CD4-positive, alpha-beta T cell (primary cell): ENCODE results near the gene ARHGAP6. TPM values are rescaled to one million over a fixed set of nuclear protein-coding genes. Genes with fewer than 3 reads are reported as not detected.

Source experiments
- ATAC-seq: fragments of 200-7000 bp; cut with Tn5 transposase; one replicate; pipeline ENCODE4 v1.10.0; 2022; ENCODE audit warnings: mild to moderate bottlenecking; ENCODE audit not compliant: poor library complexity
- CTCF ChIA-PET: fragments of 350-600 bp; sonication (Branson Sonifier 250); formaldehyde crosslinking; loops from one replicate; lab custom pipeline; 2021; ENCODE audit warnings: antibody characterized with exemption, inconsistent platforms; lab: Charles Lee
- POLR2A ChIA-PET: fragments of 350-600 bp; sonication (Branson Sonifier 250); formaldehyde crosslinking; loops from one replicate; lab custom pipeline; 2021; ENCODE audit warnings: antibody characterized with exemption, inconsistent platforms; lab: Charles Lee
- DNase-seq, 14 experiments: peaks; one replicate each; pipeline ENCODE4 v3.0.0-alpha.2; 2013 to 2020; ENCODE audit warnings: mixed read lengths in 2 of 14
- H3K27ac ChIP-seq, 2 donors: one replicate each; pipeline versions ENCODE4 v1.5.1 to v1.7.0; 2013; ENCODE audit warnings: low read length in 2 of 2, low read depth in 1 of 2, mild to moderate bottlenecking in 1 of 2
- H3K27me3 ChIP-seq, 2 experiments: 1 replicate in 1 of 2; 2 replicates in 1 of 2; pipeline versions ENCODE4 v1.6.1 to v1.7.0; 2013; ENCODE audit warnings: low read length in 2 of 2, control low read depth in 1 of 2, mild to moderate bottlenecking in 1 of 2, moderate library complexity in 1 of 2; ENCODE audit not compliant: insufficient read depth in 2 of 2, control insufficient read depth in 1 of 2
- H3K36me3 ChIP-seq: one replicate; pipeline ENCODE4 v1.6.1; 2013; ENCODE audit warnings: low read length, control low read depth; ENCODE audit not compliant: insufficient read depth
- H3K4me1 ChIP-seq: one replicate; pipeline ENCODE4 v1.6.1; 2013; ENCODE audit warnings: low read length, control low read depth; ENCODE audit not compliant: insufficient read depth
- H3K4me3 ChIP-seq: one replicate; pipeline ENCODE4 v1.5.1; 2013; ENCODE audit warnings: mild to moderate bottlenecking, low read length, moderate library complexity
- H3K9me3 ChIP-seq, 2 experiments: 1 replicate in 1 of 2; 2 replicates in 1 of 2; pipeline versions ENCODE4 v1.6.1 to v1.7.0; 2013; ENCODE audit warnings: low read length in 2 of 2, mild to moderate bottlenecking in 2 of 2, control low read depth in 1 of 2, moderate library complexity in 1 of 2; ENCODE audit not compliant: control insufficient read depth in 1 of 2, insufficient read depth in 1 of 2
- H3K27ac Mint-ChIP-seq: one replicate; pipeline ENCODE4 v1.8.0; 2020; ENCODE audit warnings: mixed read lengths
- H3K27me3 Mint-ChIP-seq: one replicate; pipeline ENCODE4 v1.8.0; 2021; ENCODE audit warnings: mixed read lengths
- H3K36me3 Mint-ChIP-seq: one replicate; pipeline ENCODE4 v1.8.0; 2021; ENCODE audit warnings: low read depth, mixed read lengths
- H3K4me1 Mint-ChIP-seq: one replicate; pipeline ENCODE4 v1.8.0; 2021; ENCODE audit warnings: low read depth, mixed read lengths
- H3K4me3 Mint-ChIP-seq: one replicate; pipeline ENCODE4 v1.8.0; 2020; ENCODE audit warnings: mild to moderate bottlenecking, mixed read lengths
- H3K9me3 Mint-ChIP-seq: one replicate; pipeline ENCODE4 v1.8.0; 2020; ENCODE audit warnings: mixed read lengths
- intact Hi-C, 2 experiments: fragments of 100-400 bp; cut with DNase I in 1 of 2; cut with micrococcal nuclease in 1 of 2; formaldehyde crosslinking; loops; one replicate each; pipeline versions ENCODE4 v1.15.1 to v1.9.0; 2023 to 2025; cut with DNase I, micrococcal nuclease
- total RNA-seq, 174 experiments: library from RNA in 2 of 174; stranded (reverse) in 2 of 174; gene quantifications; one replicate each; pipeline ENCODE4 v1.2.3 and lab custom pipeline; 2021 to 2026
- TF ChIP-seq, protein P1 (sequence below): fragments of 200-600 bp; IDR thresholded peaks from one replicate; pipeline ENCODE4 v1.8.0; 2022; ENCODE audit warnings: antibody characterized with exemption, mild to moderate bottlenecking

ARHGAP6 gene
- total RNA-seq, 2 experiments from 2014 or later, result not detected

DNA sequence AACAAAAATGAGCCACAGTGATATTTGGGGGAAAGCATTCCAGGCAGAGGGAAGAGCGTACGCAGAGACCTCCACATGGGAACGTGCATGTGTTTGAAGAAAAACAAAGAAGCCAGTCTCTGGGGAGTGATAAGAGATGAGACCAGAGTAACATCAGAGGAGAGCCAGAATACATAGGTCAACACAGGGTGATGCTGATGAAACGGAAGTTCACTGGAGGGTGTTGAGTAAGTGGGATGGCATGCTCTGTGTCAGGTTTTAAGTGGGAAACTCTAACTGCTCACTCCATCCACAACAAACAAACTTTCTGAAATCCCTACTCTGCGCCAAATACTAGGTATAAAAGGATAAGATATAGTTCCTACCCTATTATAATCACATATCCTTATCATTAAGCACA lies 110.0 kb downstream of the ARHGAP6 start:
- no peak overlapping the region for H3K4me3 Mint-ChIP-seq
- Histone ChIP-seq H3K27me3 (no peaks in the 10 kb centered on the region), H3K27ac (no peak overlapping the region), H3K9me3 (no peaks in the 10 kb centered on the region), H3K4me1 (no peaks in the 10 kb centered on the region), H3K36me3 (no peaks in the 10 kb centered on the region), H3K4me3 (no peak overlapping the region)
- no peaks in the 10 kb centered on the region for H3K4me1 Mint-ChIP-seq
- intact Hi-C loops, result no loop called here
- no peaks in the 10 kb centered on the region for H3K36me3 Mint-ChIP-seq
- ATAC-seq (no peak), DNase-seq (no peak)
- no peaks in the 10 kb centered on the region for H3K9me3 Mint-ChIP-seq
- H3K27ac Mint-ChIP-seq, result no peak overlapping the region
- CTCF ChIA-PET, result no interaction called here
- peaks cover 13% of the 10 kb centered on the region for H3K27me3 Mint-ChIP-seq
- POLR2A ChIA-PET, result no interaction called here
- TF ChIP-seq, protein P1, sequence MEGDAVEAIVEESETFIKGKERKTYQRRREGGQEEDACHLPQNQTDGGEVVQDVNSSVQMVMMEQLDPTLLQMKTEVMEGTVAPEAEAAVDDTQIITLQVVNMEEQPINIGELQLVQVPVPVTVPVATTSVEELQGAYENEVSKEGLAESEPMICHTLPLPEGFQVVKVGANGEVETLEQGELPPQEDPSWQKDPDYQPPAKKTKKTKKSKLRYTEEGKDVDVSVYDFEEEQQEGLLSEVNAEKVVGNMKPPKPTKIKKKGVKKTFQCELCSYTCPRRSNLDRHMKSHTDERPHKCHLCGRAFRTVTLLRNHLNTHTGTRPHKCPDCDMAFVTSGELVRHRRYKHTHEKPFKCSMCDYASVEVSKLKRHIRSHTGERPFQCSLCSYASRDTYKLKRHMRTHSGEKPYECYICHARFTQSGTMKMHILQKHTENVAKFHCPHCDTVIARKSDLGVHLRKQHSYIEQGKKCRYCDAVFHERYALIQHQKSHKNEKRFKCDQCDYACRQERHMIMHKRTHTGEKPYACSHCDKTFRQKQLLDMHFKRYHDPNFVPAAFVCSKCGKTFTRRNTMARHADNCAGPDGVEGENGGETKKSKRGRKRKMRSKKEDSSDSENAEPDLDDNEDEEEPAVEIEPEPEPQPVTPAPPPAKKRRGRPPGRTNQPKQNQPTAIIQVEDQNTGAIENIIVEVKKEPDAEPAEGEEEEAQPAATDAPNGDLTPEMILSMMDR, result no peak

DNA sequence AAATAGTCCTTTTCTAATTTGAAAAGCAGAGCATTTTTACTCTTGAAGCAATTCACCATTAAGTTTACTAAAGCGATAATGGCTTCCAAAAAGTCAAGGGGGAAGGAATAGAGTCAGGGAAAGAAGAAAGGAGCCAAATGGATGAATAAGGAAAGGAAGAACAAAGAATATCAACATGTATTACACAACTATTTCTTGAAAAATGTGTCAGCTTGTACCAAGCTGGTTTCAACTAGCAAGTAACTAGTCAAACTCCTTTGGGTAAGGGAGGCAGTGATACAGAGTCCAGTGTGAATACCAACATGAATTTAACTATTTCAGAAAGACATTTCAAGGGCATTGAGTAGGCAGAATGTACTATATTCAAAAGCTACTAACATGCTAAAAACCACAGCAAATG lies 112.1 kb downstream of the ARHGAP6 start:
- Mint-ChIP-seq H3K36me3 (no peaks in the 10 kb centered on the region), H3K27ac (no peak overlapping the region), H3K4me1 (no peaks in the 10 kb centered on the region), H3K27me3 (peaks cover 13% of the 10 kb centered on the region), H3K4me3 (no peak overlapping the region), H3K9me3 (no peaks in the 10 kb centered on the region)
- CTCF ChIA-PET, result interaction anchor here (1.0 to 1.3 kb wide), 2 partner anchors 11 to 217 kb away, joined by 3 read pairs; no protein-coding TSS in a partner anchor
- H3K27ac ChIP-seq, result no peak overlapping the region
- TF ChIP-seq, protein P1, result no peak
- ATAC-seq (no peak), DNase-seq (no peak)
- no peaks in the 10 kb centered on the region for H3K9me3 ChIP-seq
- POLR2A ChIA-PET, result no interaction called here
- no peaks in the 10 kb centered on the region for H3K27me3 ChIP-seq
- no peaks in the 10 kb centered on the region for H3K36me3 ChIP-seq
- no peak overlapping the region for H3K4me3 ChIP-seq
- H3K4me1 ChIP-seq, result no peaks in the 10 kb centered on the region
- intact Hi-C loops, result no loop called here

DNA sequence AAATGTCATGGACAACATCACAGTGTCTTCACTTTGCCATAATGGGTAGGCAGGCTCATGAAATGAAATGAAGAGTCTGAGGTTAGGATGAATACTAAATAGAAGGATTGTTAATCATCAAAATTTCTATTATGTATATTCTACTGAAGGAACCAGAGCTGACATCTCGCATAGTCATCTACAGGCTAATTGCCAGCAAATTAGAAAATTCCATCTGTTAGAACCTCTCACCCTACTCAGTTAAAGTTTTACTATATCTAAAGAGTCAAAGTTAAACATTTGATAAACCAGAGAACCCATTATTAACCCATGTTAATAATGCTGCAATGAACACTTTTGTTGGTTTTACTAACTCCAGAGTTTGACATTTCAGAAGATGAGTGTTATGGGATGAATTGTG lies 114.6 kb downstream of the ARHGAP6 start:
- ATAC-seq, result no peak
- POLR2A ChIA-PET, result no interaction called here
- Mint-ChIP-seq H3K4me1 (no peaks in the 10 kb centered on the region), H3K9me3 (no peaks in the 10 kb centered on the region), H3K27ac (no peak overlapping the region), H3K36me3 (no peaks in the 10 kb centered on the region), H3K4me3 (no peak overlapping the region), H3K27me3 (peaks cover 13% of the 10 kb centered on the region)
- TF ChIP-seq, protein P1, result no peak
- Histone ChIP-seq H3K36me3 (no peaks in the 10 kb centered on the region), H3K4me3 (no peak overlapping the region), H3K27me3 (no peaks in the 10 kb centered on the region), H3K27ac (no peak overlapping the region), H3K4me1 (no peaks in the 10 kb centered on the region), H3K9me3 (no peaks in the 10 kb centered on the region)
- no peak for DNase-seq
- intact Hi-C loops, result no loop called here
- CTCF ChIA-PET, result no interaction called here
